ENCODE measurements around the gene SCN3B.

The SCN3B gene

GRCh38 chr11:123642435-123642834 lies 12.0 kb downstream of the SCN3B start:
- Histone ChIP-seq H4K20me1 (ENCODE audit: insufficient read depth, low read length) (no peaks in the 10 kb centered on the region), H3K9me2 (ENCODE audit: low read depth, low read length) (no peaks in the 10 kb centered on the region), H3K27me3 (ENCODE audit: insufficient read depth, low read length) (no peaks in the 10 kb centered on the region; the same call in 1 of the 2 replicates), H3K9me3 (ENCODE audit: low read length) (no peaks in the 10 kb centered on the region), H3K9ac (ENCODE audit: low read length) (no peak overlapping the region), H3K79me2 (ENCODE audit: insufficient read depth, low read length) (no peaks in the 10 kb centered on the region), H3K4me1 (ENCODE audit: insufficient read depth, low read length, severe bottlenecking) (no peaks in the 10 kb centered on the region), H2AFZ (ENCODE audit: low read length) (no peak overlapping the region), H3K36me3 (ENCODE audit: insufficient read depth, low read length) (no peaks in the 10 kb centered on the region), H3K4me3 (ENCODE audit: low read depth, low read length, poor library complexity, severe bottlenecking) (no peak overlapping the region), H3F3A (ENCODE audit: insufficient read depth, low read length) (no peaks in the 10 kb centered on the region), H3K27ac (ENCODE audit: low read depth, low read length, poor library complexity, severe bottlenecking) (no peak overlapping the region), H3K4me2 (ENCODE audit: low read length) (no peak overlapping the region)
- TF ChIP-seq EZH2 (IDR thresholded peaks at IDR 0.05; ENCODE audit: borderline replicate concordance, low read length) (no peak), CTCF (IDR thresholded peaks at IDR 0.05; ENCODE audit: low read length) (no peak)

DNA sequence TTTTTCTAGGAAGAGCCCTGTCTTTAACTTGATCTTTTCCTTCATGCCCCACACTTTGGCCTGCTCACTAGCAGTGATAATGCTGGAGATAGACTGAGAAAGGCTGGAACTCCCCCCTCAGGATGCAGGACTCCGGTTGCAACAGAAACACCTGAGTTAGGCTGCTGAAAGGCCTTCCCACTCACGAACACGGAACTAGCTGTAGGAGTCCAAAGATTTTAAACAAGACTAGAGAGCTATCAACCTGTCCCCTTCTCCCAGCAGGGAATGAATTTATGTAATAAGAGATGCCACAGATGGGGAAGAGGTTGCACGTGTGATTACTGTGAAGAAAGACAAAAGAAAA lies 13.0 kb downstream of the SCN3B start:
- no peaks in the 10 kb centered on the region; the same call in 1 of the 2 replicates for H3K27me3 ChIP-seq (ENCODE audit: insufficient read depth, low read length)

GRCh38 chr11:123640677-123641494 lies 13.5 kb downstream of the SCN3B start:
- Histone ChIP-seq H3K9ac (ENCODE audit: low read length) (no peak overlapping the region), H3K4me2 (ENCODE audit: low read length) (no peak overlapping the region), H3K9me2 (ENCODE audit: low read depth, low read length) (no peaks in the 10 kb centered on the region), H3F3A (ENCODE audit: insufficient read depth, low read length) (no peaks in the 10 kb centered on the region), H3K36me3 (ENCODE audit: insufficient read depth, low read length) (no peaks in the 10 kb centered on the region), H4K20me1 (ENCODE audit: insufficient read depth, low read length) (no peaks in the 10 kb centered on the region), H3K9me3 (ENCODE audit: low read length) (no peaks in the 10 kb centered on the region), H2AFZ (ENCODE audit: low read length) (no peak overlapping the region), H3K4me3 (ENCODE audit: low read depth, low read length, poor library complexity, severe bottlenecking) (no peak overlapping the region), H3K27ac (ENCODE audit: low read depth, low read length, poor library complexity, severe bottlenecking) (no peak overlapping the region), H3K27me3 (ENCODE audit: insufficient read depth, low read length) (no peaks in the 10 kb centered on the region), H3K79me2 (ENCODE audit: insufficient read depth, low read length) (no peaks in the 10 kb centered on the region), H3K4me1 (ENCODE audit: insufficient read depth, low read length, severe bottlenecking) (no peaks in the 10 kb centered on the region)
- peak; percentile 66 for TF ChIP-seq CTCF (IDR thresholded peaks at IDR 0.05; ENCODE audit: low read length)
- no peak for TF ChIP-seq EZH2 (IDR thresholded peaks at IDR 0.05; ENCODE audit: borderline replicate concordance, low read length)

More for the DNA sequence above, 13.0 kb downstream of the SCN3B start:
- Histone ChIP-seq H3K9me3 (ENCODE audit: low read length) (no peaks in the 10 kb centered on the region), H3K9me2 (ENCODE audit: low read depth, low read length) (no peaks in the 10 kb centered on the region), H2AFZ (ENCODE audit: low read length) (no peak overlapping the region), H3K36me3 (ENCODE audit: insufficient read depth, low read length) (no peaks in the 10 kb centered on the region), H3K9ac (ENCODE audit: low read length) (no peak overlapping the region), H3K79me2 (ENCODE audit: insufficient read depth, low read length) (no peaks in the 10 kb centered on the region), H4K20me1 (ENCODE audit: insufficient read depth, low read length) (no peaks in the 10 kb centered on the region), H3K4me3 (ENCODE audit: low read depth, low read length, poor library complexity, severe bottlenecking) (no peak overlapping the region), H3K4me2 (ENCODE audit: low read length) (no peak overlapping the region), H3K4me1 (ENCODE audit: insufficient read depth, low read length, severe bottlenecking) (no peaks in the 10 kb centered on the region), H3K27ac (ENCODE audit: low read depth, low read length, poor library complexity, severe bottlenecking) (no peak overlapping the region), H3F3A (ENCODE audit: insufficient read depth, low read length) (no peaks in the 10 kb centered on the region)
- TF ChIP-seq CTCF (IDR thresholded peaks at IDR 0.05; ENCODE audit: low read length) (no peak), EZH2 (IDR thresholded peaks at IDR 0.05; ENCODE audit: borderline replicate concordance, low read length) (no peak)

Data from OCI-LY1 (cell line).